WTC11 (cell line): Measurements from ENCODE around the gene GUCA1A.

Experiments
- CREB1 ChIP-seq: sonication (generic); formaldehyde crosslinking; IDR thresholded peaks from 2 replicates; pipeline ENCODE4 v1.8.0; 2023; ENCODE audit warnings: mild to moderate bottlenecking, missing genetic modification reagents
- CREM ChIP-seq: sonication (generic); formaldehyde crosslinking; IDR thresholded peaks from 2 replicates; pipeline ENCODE4 v1.8.1; 2022; ENCODE audit warnings: mild to moderate bottlenecking, missing genetic modification reagents, moderate library complexity
- ELF4 ChIP-seq: sonication (generic); formaldehyde crosslinking; IDR thresholded peaks from 2 replicates; pipeline ENCODE4 v1.8.1; 2022; ENCODE audit warnings: low read depth, mild to moderate bottlenecking, moderate library complexity, missing genetic modification reagents
- ESRRA ChIP-seq: sonication (generic); formaldehyde crosslinking; IDR thresholded peaks from 2 replicates; pipeline ENCODE4 v1.8.1; 2022; ENCODE audit warnings: mild to moderate bottlenecking, missing genetic modification reagents, borderline replicate concordance
- ETV6 ChIP-seq: sonication (generic); formaldehyde crosslinking; IDR thresholded peaks from 2 replicates; pipeline ENCODE4 v1.8.1; 2022; ENCODE audit warnings: mild to moderate bottlenecking, missing genetic modification reagents
- FOXK1 ChIP-seq: sonication (generic); formaldehyde crosslinking; IDR thresholded peaks from 2 replicates; pipeline ENCODE4 v1.8.0; 2022; ENCODE audit warnings: mild to moderate bottlenecking, moderate library complexity, missing genetic modification reagents
- GABPB1 ChIP-seq: sonication (generic); formaldehyde crosslinking; IDR thresholded peaks from 2 replicates; pipeline ENCODE4 v1.8.1; 2023; ENCODE audit warnings: mild to moderate bottlenecking, missing genetic modification reagents
- NR2C2 ChIP-seq: sonication (generic); formaldehyde crosslinking; IDR thresholded peaks from 2 replicates; pipeline ENCODE4 v1.8.0; 2022; ENCODE audit warnings: mild to moderate bottlenecking, missing genetic modification reagents
- ZNF121 ChIP-seq: sonication (generic); formaldehyde crosslinking; IDR thresholded peaks from 2 replicates; pipeline ENCODE4 v1.8.0; 2023; ENCODE audit warnings: missing genetic modification reagents
- TF ChIP-seq, protein P1 (sequence below): fragments of 250-450 bp; sonication (Bioruptor Pico); IDR thresholded peaks from 2 replicates; pipeline ENCODE4 v2.1.2; 2022; ENCODE audit warnings: mild to moderate bottlenecking, moderate library complexity
- TF ChIP-seq, protein P2 (sequence below): fragments of 200-600 bp; IDR thresholded peaks from 2 replicates; pipeline ENCODE4 v1.8.0; 2022; ENCODE audit warnings: antibody characterized with exemption
- TF ChIP-seq, protein P3 (sequence below): sonication (generic); formaldehyde crosslinking; IDR thresholded peaks from 2 replicates; pipeline ENCODE4 v1.8.1; 2022; ENCODE audit warnings: low read depth, mild to moderate bottlenecking, moderate library complexity, missing genetic modification reagents, borderline replicate concordance
- TF ChIP-seq, protein P4 (sequence below): fragments of 250-450 bp; sonication (Bioruptor Pico); IDR thresholded peaks from 2 replicates; pipeline ENCODE4 v1.9.0; 2021; ENCODE audit warnings: mild to moderate bottlenecking
- TF ChIP-seq, protein P5 (sequence below): sonication (generic); formaldehyde crosslinking; IDR thresholded peaks from 2 replicates; pipeline ENCODE4 v1.8.0; 2022; ENCODE audit warnings: mild to moderate bottlenecking, missing genetic modification reagents

DNA sequence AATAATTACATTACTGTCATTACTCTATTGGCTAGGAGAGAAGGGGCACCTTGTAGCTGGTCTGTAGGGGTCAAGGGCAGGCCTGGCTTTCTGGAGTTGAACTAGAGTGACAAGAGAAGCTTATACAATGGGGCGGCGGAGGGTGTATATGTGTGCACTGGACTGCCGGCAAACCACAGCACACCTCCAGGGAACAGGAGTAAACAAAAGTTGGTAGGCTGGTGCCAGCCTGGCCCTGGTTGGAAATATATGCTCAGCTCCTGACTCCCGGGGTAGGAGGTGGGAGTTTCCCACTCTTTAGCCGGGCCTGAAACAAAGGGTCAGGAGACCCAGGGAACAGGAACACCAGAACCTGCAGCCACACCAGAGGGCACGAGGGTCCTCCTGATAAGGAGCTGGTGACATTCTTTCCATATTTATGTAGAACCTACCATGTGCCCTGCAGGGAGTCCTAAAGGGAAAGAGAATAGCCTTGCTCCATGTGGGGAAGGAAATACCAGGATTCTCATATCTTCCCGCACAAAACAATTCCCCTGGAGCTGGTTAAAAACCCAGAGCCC lies 35.9 kb upstream of the GUCA1A start:
- TF ChIP-seq, protein P1, sequence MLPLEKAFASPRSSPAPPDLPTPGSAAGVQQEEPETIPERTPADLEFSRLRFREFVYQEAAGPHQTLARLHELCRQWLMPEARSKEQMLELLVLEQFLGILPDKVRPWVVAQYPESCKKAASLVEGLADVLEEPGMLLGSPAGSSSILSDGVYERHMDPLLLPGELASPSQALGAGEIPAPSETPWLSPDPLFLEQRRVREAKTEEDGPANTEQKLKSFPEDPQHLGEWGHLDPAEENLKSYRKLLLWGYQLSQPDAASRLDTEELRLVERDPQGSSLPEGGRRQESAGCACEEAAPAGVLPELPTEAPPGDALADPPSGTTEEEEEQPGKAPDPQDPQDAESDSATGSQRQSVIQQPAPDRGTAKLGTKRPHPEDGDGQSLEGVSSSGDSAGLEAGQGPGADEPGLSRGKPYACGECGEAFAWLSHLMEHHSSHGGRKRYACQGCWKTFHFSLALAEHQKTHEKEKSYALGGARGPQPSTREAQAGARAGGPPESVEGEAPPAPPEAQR (CRISPR knock-in tag) = no peak
- TF ChIP-seq, protein P2, sequence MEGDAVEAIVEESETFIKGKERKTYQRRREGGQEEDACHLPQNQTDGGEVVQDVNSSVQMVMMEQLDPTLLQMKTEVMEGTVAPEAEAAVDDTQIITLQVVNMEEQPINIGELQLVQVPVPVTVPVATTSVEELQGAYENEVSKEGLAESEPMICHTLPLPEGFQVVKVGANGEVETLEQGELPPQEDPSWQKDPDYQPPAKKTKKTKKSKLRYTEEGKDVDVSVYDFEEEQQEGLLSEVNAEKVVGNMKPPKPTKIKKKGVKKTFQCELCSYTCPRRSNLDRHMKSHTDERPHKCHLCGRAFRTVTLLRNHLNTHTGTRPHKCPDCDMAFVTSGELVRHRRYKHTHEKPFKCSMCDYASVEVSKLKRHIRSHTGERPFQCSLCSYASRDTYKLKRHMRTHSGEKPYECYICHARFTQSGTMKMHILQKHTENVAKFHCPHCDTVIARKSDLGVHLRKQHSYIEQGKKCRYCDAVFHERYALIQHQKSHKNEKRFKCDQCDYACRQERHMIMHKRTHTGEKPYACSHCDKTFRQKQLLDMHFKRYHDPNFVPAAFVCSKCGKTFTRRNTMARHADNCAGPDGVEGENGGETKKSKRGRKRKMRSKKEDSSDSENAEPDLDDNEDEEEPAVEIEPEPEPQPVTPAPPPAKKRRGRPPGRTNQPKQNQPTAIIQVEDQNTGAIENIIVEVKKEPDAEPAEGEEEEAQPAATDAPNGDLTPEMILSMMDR = no peak
- TF ChIP-seq NR2C2 (CRISPR knock-in tag) (no peak), ESRRA (CRISPR knock-in tag) (no peak), CREB1 (CRISPR knock-in tag) (no peak), ETV6 (CRISPR knock-in tag) (no peak), FOXK1 (CRISPR knock-in tag) (no peak), ZNF121 (CRISPR knock-in tag) (no peak), GABPB1 (no peak), ELF4 (CRISPR knock-in tag) (no peak), CREM (CRISPR knock-in tag) (no peak)
- TF ChIP-seq, protein P3, sequence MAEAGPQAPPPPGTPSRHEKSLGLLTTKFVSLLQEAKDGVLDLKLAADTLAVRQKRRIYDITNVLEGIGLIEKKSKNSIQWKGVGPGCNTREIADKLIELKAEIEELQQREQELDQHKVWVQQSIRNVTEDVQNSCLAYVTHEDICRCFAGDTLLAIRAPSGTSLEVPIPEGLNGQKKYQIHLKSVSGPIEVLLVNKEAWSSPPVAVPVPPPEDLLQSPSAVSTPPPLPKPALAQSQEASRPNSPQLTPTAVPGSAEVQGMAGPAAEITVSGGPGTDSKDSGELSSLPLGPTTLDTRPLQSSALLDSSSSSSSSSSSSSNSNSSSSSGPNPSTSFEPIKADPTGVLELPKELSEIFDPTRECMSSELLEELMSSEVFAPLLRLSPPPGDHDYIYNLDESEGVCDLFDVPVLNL (CRISPR knock-in tag) = no peak
- TF ChIP-seq, protein P4, sequence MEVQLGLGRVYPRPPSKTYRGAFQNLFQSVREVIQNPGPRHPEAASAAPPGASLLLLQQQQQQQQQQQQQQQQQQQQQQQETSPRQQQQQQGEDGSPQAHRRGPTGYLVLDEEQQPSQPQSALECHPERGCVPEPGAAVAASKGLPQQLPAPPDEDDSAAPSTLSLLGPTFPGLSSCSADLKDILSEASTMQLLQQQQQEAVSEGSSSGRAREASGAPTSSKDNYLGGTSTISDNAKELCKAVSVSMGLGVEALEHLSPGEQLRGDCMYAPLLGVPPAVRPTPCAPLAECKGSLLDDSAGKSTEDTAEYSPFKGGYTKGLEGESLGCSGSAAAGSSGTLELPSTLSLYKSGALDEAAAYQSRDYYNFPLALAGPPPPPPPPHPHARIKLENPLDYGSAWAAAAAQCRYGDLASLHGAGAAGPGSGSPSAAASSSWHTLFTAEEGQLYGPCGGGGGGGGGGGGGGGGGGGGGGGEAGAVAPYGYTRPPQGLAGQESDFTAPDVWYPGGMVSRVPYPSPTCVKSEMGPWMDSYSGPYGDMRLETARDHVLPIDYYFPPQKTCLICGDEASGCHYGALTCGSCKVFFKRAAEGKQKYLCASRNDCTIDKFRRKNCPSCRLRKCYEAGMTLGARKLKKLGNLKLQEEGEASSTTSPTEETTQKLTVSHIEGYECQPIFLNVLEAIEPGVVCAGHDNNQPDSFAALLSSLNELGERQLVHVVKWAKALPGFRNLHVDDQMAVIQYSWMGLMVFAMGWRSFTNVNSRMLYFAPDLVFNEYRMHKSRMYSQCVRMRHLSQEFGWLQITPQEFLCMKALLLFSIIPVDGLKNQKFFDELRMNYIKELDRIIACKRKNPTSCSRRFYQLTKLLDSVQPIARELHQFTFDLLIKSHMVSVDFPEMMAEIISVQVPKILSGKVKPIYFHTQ (CRISPR knock-in tag) = no peak
- TF ChIP-seq, protein P5, sequence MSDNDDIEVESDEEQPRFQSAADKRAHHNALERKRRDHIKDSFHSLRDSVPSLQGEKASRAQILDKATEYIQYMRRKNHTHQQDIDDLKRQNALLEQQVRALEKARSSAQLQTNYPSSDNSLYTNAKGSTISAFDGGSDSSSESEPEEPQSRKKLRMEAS (CRISPR knock-in tag) = no peak
